Neural cell (in vitro differentiated cells): ENCODE measurements around the gene CYP2U1. TPM values are rescaled to one million over a fixed set of nuclear protein-coding genes. Genes with fewer than 3 reads are reported as not detected.

Experiments
- H2AFZ ChIP-seq: fragments of 200-600, 300-800 bp; sonication (generic), shearing (Covaris generic); 2 replicates; pipeline ENCODE4 v1.6.0; 2014; ENCODE audit warnings: low read depth, mild to moderate bottlenecking, antibody characterized with exemption, low read length, moderate library complexity
- H3F3A ChIP-seq: fragments of 200-600 bp; shearing (Covaris generic); 2 replicates; pipeline ENCODE4 v1.6.1; 2016; ENCODE audit warnings: mild to moderate bottlenecking, moderate library complexity, mixed read lengths, antibody characterized with exemption, low read length; ENCODE audit not compliant: insufficient read depth, poor library complexity, severe bottlenecking
- H3K27ac ChIP-seq: fragments of 200-600, 300-800 bp; sonication (generic), shearing (Covaris generic); 2 replicates; pipeline ENCODE4 v1.5.1; 2014; ENCODE audit warnings: mild to moderate bottlenecking, low read length, moderate library complexity
- H3K27me3 ChIP-seq: fragments of 300-800, 200-600 bp; sonication (generic), shearing (Covaris generic); 2 replicates; pipeline ENCODE4 v1.6.0; 2014; ENCODE audit warnings: mild to moderate bottlenecking, low read depth, low read length, moderate library complexity; ENCODE audit not compliant: insufficient read depth
- H3K36me3 ChIP-seq: fragments of 300-800, 200-600 bp; sonication (generic), shearing (Covaris generic); 2 replicates; pipeline ENCODE4 v1.5.1; 2014; ENCODE audit warnings: mild to moderate bottlenecking, antibody characterized with exemption, low read length, moderate library complexity; ENCODE audit not compliant: insufficient read depth
- H3K4me2 ChIP-seq: fragments of 300-800, 200-600 bp; sonication (generic), shearing (Covaris generic); 2 replicates; pipeline ENCODE4 v1.6.0; 2014; ENCODE audit warnings: mild to moderate bottlenecking, low read length
- H3K4me3 ChIP-seq: fragments of 300-800, 200-600 bp; sonication (generic), shearing (Covaris generic); 2 replicates; pipeline ENCODE4 v1.5.1; 2014; ENCODE audit warnings: mild to moderate bottlenecking, low read length, moderate library complexity
- H3K79me2 ChIP-seq: fragments of 200-600 bp; shearing (Covaris generic); replicated peaks from 2 replicates; pipeline ENCODE4 v1.6.0; 2014; ENCODE audit warnings: mild to moderate bottlenecking, low read length, moderate library complexity; ENCODE audit not compliant: insufficient read depth
- H3K9ac ChIP-seq: fragments of 300-800, 200-600 bp; sonication (generic), shearing (Covaris generic); 2 replicates; pipeline ENCODE4 v1.6.1; 2016; ENCODE audit warnings: mild to moderate bottlenecking, low read length, mixed read lengths
- H3K9me2 ChIP-seq: fragments of 200-600 bp; shearing (Covaris generic); 2 replicates; pipeline ENCODE4 v1.6.1; 2016; ENCODE audit warnings: mild to moderate bottlenecking, low read length, mixed read lengths; ENCODE audit not compliant: insufficient read depth
- H3K9me3 ChIP-seq: fragments of 200-600, 300-800 bp; sonication (generic), shearing (Covaris generic); 2 replicates; pipeline ENCODE4 v1.6.1; 2016; ENCODE audit warnings: mild to moderate bottlenecking, mixed run types, low read length, moderate library complexity, mixed read lengths
- H4K20me1 ChIP-seq: fragments of 200-600 bp; shearing (Covaris generic); 2 replicates; pipeline ENCODE4 v1.6.1; 2016; ENCODE audit warnings: mild to moderate bottlenecking, mixed run types; ENCODE audit not compliant: insufficient read depth
- CTCF ChIP-seq: fragments of 450-650 bp; IDR thresholded peaks from 2 replicates; pipeline ENCODE4 v1.5.1; 2014; ENCODE audit warnings: antibody characterized with exemption, mild to moderate bottlenecking, moderate library complexity; ENCODE audit not compliant: poor library complexity, severe bottlenecking
- EP300 ChIP-seq: fragments of 450-650 bp; conservative IDR thresholded peaks from 2 replicates; pipeline ENCODE4 v1.6.1; 2014; ENCODE audit warnings: antibody characterized with exemption, mild to moderate bottlenecking, moderate library complexity; ENCODE audit not compliant: poor library complexity, severe bottlenecking
- EZH2 ChIP-seq: fragments of 200-600, 300-800 bp; shearing (Covaris generic), sonication (generic); IDR thresholded peaks from 2 replicates; pipeline ENCODE4 v1.6.1; 2014; ENCODE audit warnings: antibody characterized with exemption, low read length, borderline replicate concordance, mild to moderate bottlenecking; ENCODE audit not compliant: insufficient read depth, poor library complexity, severe bottlenecking
- MXI1 ChIP-seq: fragments of 450-650 bp; conservative IDR thresholded peaks from 2 replicates; pipeline ENCODE4 v1.6.1; 2014; ENCODE audit warnings: antibody characterized with exemption, mild to moderate bottlenecking; ENCODE audit not compliant: poor library complexity, severe bottlenecking
- POLR2AphosphoS5 ChIP-seq: IDR thresholded peaks from 2 replicates; pipeline ENCODE4 v1.6.1; 2012
- RAD21 ChIP-seq: fragments of 450-650 bp; conservative IDR thresholded peaks from 2 replicates; pipeline ENCODE4 v1.6.1; 2014; ENCODE audit warnings: antibody characterized with exemption, mild to moderate bottlenecking, moderate library complexity
- REST ChIP-seq: IDR thresholded peaks from 2 replicates; pipeline ENCODE4 v1.6.1; 2012; ENCODE audit warnings: borderline replicate concordance
- SMC3 ChIP-seq: fragments of 450-650 bp; conservative IDR thresholded peaks from 2 replicates; pipeline ENCODE4 v1.6.1; 2014; ENCODE audit warnings: antibody characterized with exemption, mild to moderate bottlenecking, moderate library complexity; ENCODE audit not compliant: poor library complexity
- TAF1 ChIP-seq: IDR thresholded peaks from 2 replicates; pipeline ENCODE4 v1.6.1; 2012; ENCODE audit warnings: low read depth
- polyA plus RNA-seq: library from polyadenylated mRNA; depleted of rRNA; stranded (reverse); fragments of >200 nt; gene quantifications from 2 replicates; pipeline ENCODE4 v1.2.3, GENCODE V29; 2014

Gene CYP2U1
- polyA plus RNA-seq, 1 donor from 2014 or later: 8.8 TPM

GRCh38 chr4:107993969-107994368, 62.6 kb downstream of the CYP2U1 start:
- Histone ChIP-seq H3K9me2 (no peaks in the 10 kb centered on the region), H3K27ac (no peak overlapping the region), H3K27me3 (no peaks in the 10 kb centered on the region), H3K4me2 (no peak overlapping the region), H3K9me3 (no peaks in the 10 kb centered on the region), H3K79me2 (peaks cover 15% of the 10 kb centered on the region), H3K9ac (no peak overlapping the region), H3F3A (no peaks in the 10 kb centered on the region), H3K36me3 (no peaks in the 10 kb centered on the region), H2AFZ (no peak overlapping the region), H3K4me3 (no peak overlapping the region), H4K20me1 (peaks cover 3% of the 10 kb centered on the region)
- TF ChIP-seq EZH2 (no peak), TAF1 (no peak), CTCF (no peak), POLR2AphosphoS5 (no peak), REST (no peak), MXI1 (no peak), EP300 (no peak), RAD21 (no peak), SMC3 (no peak)

GRCh38 chr4:107994894-107995293, 63.5 kb downstream of the CYP2U1 start:
- Histone ChIP-seq H4K20me1 (peaks cover 3% of the 10 kb centered on the region), H3K4me2 (no peak overlapping the region), H3K79me2 (peaks cover 15% of the 10 kb centered on the region), H3K4me3 (no peak overlapping the region), H3F3A (no peaks in the 10 kb centered on the region), H3K9me3 (no peaks in the 10 kb centered on the region), H3K27ac (no peak overlapping the region), H3K9me2 (no peaks in the 10 kb centered on the region), H3K36me3 (no peaks in the 10 kb centered on the region), H3K27me3 (no peaks in the 10 kb centered on the region), H2AFZ (no peak overlapping the region), H3K9ac (no peak overlapping the region)
- TF ChIP-seq SMC3 (no peak), MXI1 (no peak), CTCF (no peak), EZH2 (no peak), RAD21 (no peak), EP300 (no peak), REST (no peak), TAF1 (no peak), POLR2AphosphoS5 (no peak)
